Measurements from ENCODE around the gene NKAIN2.
"Not testable (repeated sequence)": the region's sequence is repeated elsewhere in the genome, so short reads cannot be mapped to it uniquely, and the experiment has no call there.

GRCh38 chr6:124412657-124413056, 609.0 kb downstream of the NKAIN2 start:
- TF ChIP-seq, protein P1, sequence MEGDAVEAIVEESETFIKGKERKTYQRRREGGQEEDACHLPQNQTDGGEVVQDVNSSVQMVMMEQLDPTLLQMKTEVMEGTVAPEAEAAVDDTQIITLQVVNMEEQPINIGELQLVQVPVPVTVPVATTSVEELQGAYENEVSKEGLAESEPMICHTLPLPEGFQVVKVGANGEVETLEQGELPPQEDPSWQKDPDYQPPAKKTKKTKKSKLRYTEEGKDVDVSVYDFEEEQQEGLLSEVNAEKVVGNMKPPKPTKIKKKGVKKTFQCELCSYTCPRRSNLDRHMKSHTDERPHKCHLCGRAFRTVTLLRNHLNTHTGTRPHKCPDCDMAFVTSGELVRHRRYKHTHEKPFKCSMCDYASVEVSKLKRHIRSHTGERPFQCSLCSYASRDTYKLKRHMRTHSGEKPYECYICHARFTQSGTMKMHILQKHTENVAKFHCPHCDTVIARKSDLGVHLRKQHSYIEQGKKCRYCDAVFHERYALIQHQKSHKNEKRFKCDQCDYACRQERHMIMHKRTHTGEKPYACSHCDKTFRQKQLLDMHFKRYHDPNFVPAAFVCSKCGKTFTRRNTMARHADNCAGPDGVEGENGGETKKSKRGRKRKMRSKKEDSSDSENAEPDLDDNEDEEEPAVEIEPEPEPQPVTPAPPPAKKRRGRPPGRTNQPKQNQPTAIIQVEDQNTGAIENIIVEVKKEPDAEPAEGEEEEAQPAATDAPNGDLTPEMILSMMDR (optimal IDR thresholded peaks at IDR 0.05 in 1 of 3, IDR thresholded peaks at IDR 0.05 in 1 of 3, conservative IDR thresholded peaks at IDR 0.05 in 1 of 3; ENCODE audit: extremely low read depth in 1 of 3, insufficient read depth in 2 of 3, low read length in 3 of 3): not testable (repeated sequence)
- not testable (repeated sequence) for TF ChIP-seq EZH2 (IDR thresholded peaks at IDR 0.05; ENCODE audit: low read length)
